22Rv1 (cell line): ENCODE data around the gene LBP.
"Not testable (repeated sequence)": the region's sequence is repeated elsewhere in the genome, so short reads cannot be mapped to it uniquely, and the experiment has no call there.

ENCODE experiments used
- H3K27ac ChIP-seq: fragments of 450-650 bp; 2 replicates; pipeline ENCODE4 v1.5.1; 2017
- CTCF ChIP-seq: fragments of 450-650 bp; IDR thresholded peaks from 2 replicates; pipeline ENCODE4 v1.5.1; 2017; ENCODE audit warnings: mild to moderate bottlenecking
- ZFX ChIP-seq: fragments of 450-650 bp; IDR thresholded peaks from 2 replicates; pipeline ENCODE4 v1.6.1; 2017; ENCODE audit warnings: antibody characterized with exemption, borderline replicate concordance

The LBP gene

DNA sequence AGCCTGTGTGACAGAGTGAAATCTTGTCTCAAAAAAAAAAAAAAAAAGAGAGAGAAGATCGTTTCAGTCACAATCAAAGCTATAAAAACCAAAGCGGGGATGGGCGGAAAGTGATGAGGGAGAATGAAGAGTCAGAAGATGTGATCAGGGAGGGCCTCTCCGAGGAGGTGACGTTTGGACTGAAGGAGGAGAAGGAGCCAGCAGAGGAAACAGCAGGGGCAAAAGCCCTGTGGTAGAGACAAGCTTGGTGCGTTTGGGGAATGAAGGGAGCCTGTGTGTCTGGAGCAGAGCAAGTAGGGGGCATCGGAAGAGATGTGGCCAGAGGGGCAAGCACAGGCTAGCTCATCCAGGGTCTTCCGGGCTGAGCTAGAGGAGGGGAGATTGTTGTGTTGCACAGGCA lies 14.5 kb upstream of the LBP start:
- no peak overlapping the region for H3K27ac ChIP-seq
- TF ChIP-seq ZFX = no peak
- no peak for TF ChIP-seq CTCF

DNA sequence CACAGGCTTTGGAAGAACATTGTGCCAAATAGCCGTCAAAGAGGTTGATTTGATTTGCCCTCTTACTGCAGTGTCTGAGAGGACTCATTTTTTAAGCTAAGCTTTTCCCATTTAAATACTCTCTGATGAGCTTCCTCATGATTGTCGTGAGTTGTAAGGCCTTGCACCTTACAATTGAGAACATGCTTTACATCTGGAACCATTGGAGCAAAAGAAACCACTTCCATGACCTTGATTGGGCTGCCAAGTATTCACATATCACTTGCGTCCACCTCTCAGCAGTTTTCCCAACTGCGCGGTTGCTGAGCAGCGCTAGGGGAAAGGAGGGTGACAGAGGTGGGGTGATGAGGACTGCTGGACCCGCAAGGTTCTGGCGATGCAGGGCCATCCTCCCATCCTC lies 12.3 kb upstream of the LBP start:
- no peak overlapping the region for H3K27ac ChIP-seq
- TF ChIP-seq ZFX (no peak), CTCF (no peak)

- TF ChIP-seq CTCF (no peak), ZFX (no peak)
- no peak overlapping the region for H3K27ac ChIP-seq
These were observed 9.6 kb upstream of the LBP start for GRCh38 chr20:38336726-38337125.

DNA sequence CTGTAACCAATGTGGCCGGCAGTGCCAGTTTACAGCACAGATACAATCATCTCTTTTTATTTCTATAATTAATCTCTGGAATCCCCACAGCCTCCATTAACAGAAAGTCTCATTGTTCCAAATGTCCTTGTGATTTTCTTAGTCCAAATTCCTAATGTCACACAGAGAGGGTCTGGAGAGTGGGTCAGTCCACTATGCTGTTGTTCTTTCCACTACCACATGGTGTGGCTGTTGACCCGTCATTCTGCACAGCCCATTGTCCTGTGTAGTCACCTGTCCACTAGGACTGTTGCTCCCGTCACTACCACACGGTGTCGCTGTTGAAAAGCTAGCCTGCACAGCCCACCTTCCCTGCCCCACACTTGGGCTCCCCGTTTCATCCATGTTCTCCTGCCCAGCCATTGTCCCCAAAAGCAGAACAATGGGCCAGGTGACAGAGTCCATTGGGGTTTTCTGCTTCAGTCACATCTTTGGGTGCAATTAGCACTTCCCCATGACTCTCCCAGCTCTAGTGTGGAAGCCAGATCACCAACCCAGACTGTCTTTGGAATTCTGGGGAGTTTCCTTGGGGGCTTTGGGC lies 8.6 kb upstream of the LBP start:
- TF ChIP-seq CTCF = peak; percentile 81
- no peak for TF ChIP-seq ZFX
- no peak overlapping the region for H3K27ac ChIP-seq

GRCh38 chr20:38338849-38339520 lies 7.3 kb upstream of the LBP start:
- TF ChIP-seq ZFX = no peak
- no peak for TF ChIP-seq CTCF
- no peak overlapping the region for H3K27ac ChIP-seq

DNA sequence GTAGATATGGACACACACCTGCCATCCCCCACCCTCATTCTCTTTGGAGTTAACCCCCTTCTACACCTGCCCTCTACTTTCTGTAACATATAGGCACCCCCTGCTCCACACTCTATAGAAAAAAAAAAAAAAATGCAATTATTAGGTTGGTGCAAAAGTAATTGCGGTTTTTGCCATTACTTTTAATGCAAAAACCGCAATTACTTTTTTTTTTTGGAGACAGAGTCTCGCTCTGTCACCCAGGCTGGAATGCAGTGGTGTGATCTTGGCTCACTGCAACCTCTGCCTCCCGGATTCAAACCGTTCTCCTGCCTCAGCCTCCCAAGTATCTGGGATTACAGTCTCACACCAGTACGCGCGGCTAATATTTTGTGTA lies 6.8 kb upstream of the LBP start:
- not testable (repeated sequence) for H3K27ac ChIP-seq

GRCh38 chr20:38339997-38340396 lies 6.3 kb upstream of the LBP start:
- no peak overlapping the region for H3K27ac ChIP-seq
- TF ChIP-seq CTCF (no peak), ZFX (no peak)

DNA sequence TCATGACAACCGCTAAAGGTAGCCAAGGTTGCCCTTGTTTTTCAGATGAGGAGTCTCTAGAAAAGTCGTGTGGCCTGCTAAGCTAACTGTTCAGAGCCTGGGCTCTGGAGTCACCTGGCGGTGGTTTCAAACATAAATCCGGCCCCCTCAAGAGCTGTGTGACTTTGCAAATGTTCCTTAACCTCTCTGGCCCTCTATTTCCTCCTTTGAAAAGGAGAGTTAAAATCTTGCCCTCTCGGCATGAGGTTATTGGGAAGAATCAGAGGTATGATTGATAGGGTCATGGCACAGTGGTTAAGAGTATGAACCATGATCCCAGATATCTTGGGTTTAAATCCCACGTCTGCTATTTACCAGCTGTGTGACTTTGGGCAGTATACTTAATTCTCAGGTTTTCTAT lies 5.6 kb upstream of the LBP start:
- no peak overlapping the region for H3K27ac ChIP-seq
- TF ChIP-seq ZFX (no peak), CTCF (no peak)
